D721Med (cell line): Measurements from ENCODE around the gene NARF.

ENCODE experiments used
- DNase-seq: peaks from one replicate; pipeline ENCODE4 v3.0.0; 2011; ENCODE audit warnings: low spot score; ENCODE audit not compliant: insufficient read length
- FAIRE-seq: peaks from 2 replicates; lab custom pipeline; 2011; peaks lifted over from hg19 to GRCh38; lab: Jason Lieb, UNC
- CTCF ChIP-seq: IDR thresholded peaks from 2 replicates; pipeline ENCODE4 v1.5.1; 2012; ENCODE audit warnings: mild to moderate bottlenecking, control low read depth; ENCODE audit not compliant: insufficient read depth; ENCODE audit errors: missing control alignments

NARF gene

GRCh38 chr17:82419540-82419939 lies 39.0 kb upstream of the NARF start:
- TF ChIP-seq CTCF, result no peak
- FAIRE-seq, result no peak
- no peak for DNase-seq

GRCh38 chr17:82424001-82424862 lies 34.3 kb upstream of the NARF start:
- FAIRE-seq (no peak), DNase-seq (no peak)
- peak; percentile 74 for TF ChIP-seq CTCF

- no peak for TF ChIP-seq CTCF
- DNase-seq (no peak), FAIRE-seq (no peak)
Observed at GRCh38 chr17:82424863-82425159, 33.7 kb upstream of the NARF start.

GRCh38 chr17:82428546-82428945 lies 30.0 kb upstream of the NARF start:
- TF ChIP-seq CTCF, result no peak
- DNase-seq, result no peak
- FAIRE-seq, result no peak

- no peak for TF ChIP-seq CTCF
- no peak for FAIRE-seq
Observed at GRCh38 chr17:82429824-82430223, 28.7 kb upstream of the NARF start.

GRCh38 chr17:82432017-82432416 lies 26.5 kb upstream of the NARF start:
- no peak for DNase-seq
- FAIRE-seq, result no peak

More at GRCh38 chr17:82429824-82430223, 28.7 kb upstream of the NARF start:
- DNase-seq, result no peak

More at GRCh38 chr17:82432017-82432416, 26.5 kb upstream of the NARF start:
- no peak for TF ChIP-seq CTCF
